T follicular helper cell (primary cell): ENCODE data around the gene DSCAM.

ENCODE experiments used
- DNase-seq: peaks from one replicate; pipeline ENCODE4 v3.0.0-alpha.2; 2020; ENCODE audit warnings: low read depth

The DSCAM gene

GRCh38 chr21:40706176-40706575 lies 140.8 kb downstream of the DSCAM start:
- no peak for DNase-seq

GRCh38 chr21:40704141-40704540 lies 142.8 kb downstream of the DSCAM start:
- DNase-seq = no peak

- DNase-seq = no peak
These were observed 147.6 kb downstream of the DSCAM start for GRCh38 chr21:40699366-40699765.

GRCh38 chr21:40696246-40696645 lies 150.7 kb downstream of the DSCAM start:
- DNase-seq = no peak

- no peak for DNase-seq
These were observed 157.1 kb downstream of the DSCAM start for GRCh38 chr21:40689840-40690360.

GRCh38 chr21:40689217-40689616 lies 157.7 kb downstream of the DSCAM start:
- no peak for DNase-seq

GRCh38 chr21:40688106-40688864 lies 158.7 kb downstream of the DSCAM start:
- no peak for DNase-seq

- no peak for DNase-seq
These were observed 159.3 kb downstream of the DSCAM start for GRCh38 chr21:40687625-40688024.

GRCh38 chr21:40686526-40686925 lies 160.4 kb downstream of the DSCAM start:
- no peak for DNase-seq

- DNase-seq = no peak
These were observed 161.8 kb downstream of the DSCAM start for GRCh38 chr21:40685141-40685540.

GRCh38 chr21:40684726-40685125 lies 162.2 kb downstream of the DSCAM start:
- DNase-seq = no peak

GRCh38 chr21:40683349-40683748 lies 163.6 kb downstream of the DSCAM start:
- no peak for DNase-seq

GRCh38 chr21:40681164-40681859 lies 165.6 kb downstream of the DSCAM start:
- no peak for DNase-seq

GRCh38 chr21:40680311-40680710 lies 166.6 kb downstream of the DSCAM start:
- no peak for DNase-seq

- DNase-seq = no peak
These were observed 168.2 kb downstream of the DSCAM start for GRCh38 chr21:40678681-40679284.

GRCh38 chr21:40675017-40675416 lies 171.9 kb downstream of the DSCAM start:
- no peak for DNase-seq

GRCh38 chr21:40672602-40673001 lies 174.4 kb downstream of the DSCAM start:
- no peak for DNase-seq

- no peak for DNase-seq
These were observed 175.2 kb downstream of the DSCAM start for GRCh38 chr21:40671716-40672115.

GRCh38 chr21:40668555-40669275 lies 178.2 kb downstream of the DSCAM start:
- no peak for DNase-seq

- DNase-seq = no peak
These were observed 179.0 kb downstream of the DSCAM start for GRCh38 chr21:40667967-40668366.

- no peak for DNase-seq
These were observed 184.1 kb downstream of the DSCAM start for GRCh38 chr21:40662889-40663288.

- no peak for DNase-seq
These were observed 186.5 kb downstream of the DSCAM start for GRCh38 chr21:40660461-40660860.
